RWPE2 (cell line): ENCODE measurements around the gene CRKL.

ENCODE experiments used
- ATAC-seq: fragments of 200-7000 bp; cut with Tn5 transposase; 3 replicates; pipeline ENCODE4 v1.9.1; 2021; ENCODE audit warnings: low read depth
- DNase-seq: peaks from one replicate; pipeline ENCODE4 v3.0.0-alpha.2; 2020; ENCODE audit warnings: low spot score
- H3K27ac ChIP-seq: fragments of 450-650 bp; 2 replicates; pipeline ENCODE4 v1.5.1; 2017; ENCODE audit warnings: mild to moderate bottlenecking; ENCODE audit not compliant: poor library complexity, severe bottlenecking
- H3K27me3 ChIP-seq: fragments of 250-450 bp; sonication (Bioruptor Pico); 2 replicates; pipeline ENCODE4 v1.5.1; 2021; ENCODE audit warnings: mild to moderate bottlenecking, moderate library complexity; ENCODE audit not compliant: insufficient read depth, poor library complexity, severe bottlenecking
- H3K36me3 ChIP-seq: fragments of 250-450 bp; sonication (Bioruptor Pico); 2 replicates; pipeline ENCODE4 v1.5.1; 2020; ENCODE audit warnings: low read depth, mild to moderate bottlenecking, moderate library complexity
- H3K4me1 ChIP-seq: fragments of 250-450 bp; sonication (Bioruptor Pico); 2 replicates; pipeline ENCODE4 v1.5.1; 2021; ENCODE audit warnings: mild to moderate bottlenecking, moderate library complexity; ENCODE audit not compliant: insufficient read depth, poor library complexity, severe bottlenecking
- H3K4me3 ChIP-seq: fragments of 250-450 bp; sonication (Bioruptor Pico); 2 replicates; pipeline ENCODE4 v1.5.1; 2021; ENCODE audit warnings: mild to moderate bottlenecking, moderate library complexity; ENCODE audit not compliant: severe bottlenecking
- H3K9me3 ChIP-seq: fragments of 250-450 bp; sonication (Bioruptor Pico); 2 replicates; pipeline ENCODE4 v1.5.1; 2021; ENCODE audit warnings: mild to moderate bottlenecking, moderate library complexity; ENCODE audit not compliant: severe bottlenecking
- TF ChIP-seq, protein P1 (sequence below): fragments of 450-650 bp; IDR thresholded peaks from one replicate; pipeline ENCODE4 v1.5.1; 2017; ENCODE audit warnings: mild to moderate bottlenecking, moderate library complexity; ENCODE audit not compliant: poor library complexity, severe bottlenecking

CRKL gene

DNA sequence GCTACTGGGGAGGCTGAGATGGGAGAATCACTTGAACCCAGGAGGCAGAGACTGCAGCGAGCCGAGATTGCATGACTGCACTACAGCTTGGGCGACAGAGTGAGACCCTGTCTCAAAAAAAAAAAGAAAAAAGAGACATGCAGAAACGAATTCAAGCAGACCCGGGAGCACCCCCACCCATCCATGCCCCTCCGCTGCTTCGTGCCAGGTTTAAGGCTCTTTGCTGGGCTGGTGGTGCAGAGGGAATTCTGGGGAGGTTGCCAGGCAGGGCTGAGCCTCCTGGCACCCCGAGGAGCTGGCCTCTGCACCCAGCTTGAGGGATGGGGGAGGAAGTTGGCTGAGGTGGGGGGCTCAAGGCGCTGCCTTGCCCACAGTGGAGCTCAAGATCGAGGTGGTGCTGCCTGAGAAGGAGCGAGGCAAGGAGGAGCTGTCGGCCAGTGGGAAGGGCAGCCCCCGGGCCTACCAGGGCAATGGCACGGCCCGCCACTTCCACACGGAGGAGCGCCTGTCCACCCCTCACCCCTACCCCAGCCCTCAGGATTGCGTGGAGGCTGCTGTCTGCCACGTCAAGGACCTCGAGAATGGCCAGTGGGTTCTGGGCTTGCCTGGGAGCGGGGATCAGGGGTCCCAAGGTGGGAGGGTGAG, 55.8 kb downstream of the CRKL start:
- Histone ChIP-seq H3K27ac (no peak overlapping the region), H3K36me3 (no peaks in the 10 kb centered on the region), H3K27me3 (no peaks in the 10 kb centered on the region), H3K4me1 (no peaks in the 10 kb centered on the region), H3K4me3 (no peak overlapping the region), H3K9me3 (no peaks in the 10 kb centered on the region)
- DNase-seq, result no peak
- TF ChIP-seq, protein P1, sequence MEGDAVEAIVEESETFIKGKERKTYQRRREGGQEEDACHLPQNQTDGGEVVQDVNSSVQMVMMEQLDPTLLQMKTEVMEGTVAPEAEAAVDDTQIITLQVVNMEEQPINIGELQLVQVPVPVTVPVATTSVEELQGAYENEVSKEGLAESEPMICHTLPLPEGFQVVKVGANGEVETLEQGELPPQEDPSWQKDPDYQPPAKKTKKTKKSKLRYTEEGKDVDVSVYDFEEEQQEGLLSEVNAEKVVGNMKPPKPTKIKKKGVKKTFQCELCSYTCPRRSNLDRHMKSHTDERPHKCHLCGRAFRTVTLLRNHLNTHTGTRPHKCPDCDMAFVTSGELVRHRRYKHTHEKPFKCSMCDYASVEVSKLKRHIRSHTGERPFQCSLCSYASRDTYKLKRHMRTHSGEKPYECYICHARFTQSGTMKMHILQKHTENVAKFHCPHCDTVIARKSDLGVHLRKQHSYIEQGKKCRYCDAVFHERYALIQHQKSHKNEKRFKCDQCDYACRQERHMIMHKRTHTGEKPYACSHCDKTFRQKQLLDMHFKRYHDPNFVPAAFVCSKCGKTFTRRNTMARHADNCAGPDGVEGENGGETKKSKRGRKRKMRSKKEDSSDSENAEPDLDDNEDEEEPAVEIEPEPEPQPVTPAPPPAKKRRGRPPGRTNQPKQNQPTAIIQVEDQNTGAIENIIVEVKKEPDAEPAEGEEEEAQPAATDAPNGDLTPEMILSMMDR, result no peak
- no peak for ATAC-seq

DNA sequence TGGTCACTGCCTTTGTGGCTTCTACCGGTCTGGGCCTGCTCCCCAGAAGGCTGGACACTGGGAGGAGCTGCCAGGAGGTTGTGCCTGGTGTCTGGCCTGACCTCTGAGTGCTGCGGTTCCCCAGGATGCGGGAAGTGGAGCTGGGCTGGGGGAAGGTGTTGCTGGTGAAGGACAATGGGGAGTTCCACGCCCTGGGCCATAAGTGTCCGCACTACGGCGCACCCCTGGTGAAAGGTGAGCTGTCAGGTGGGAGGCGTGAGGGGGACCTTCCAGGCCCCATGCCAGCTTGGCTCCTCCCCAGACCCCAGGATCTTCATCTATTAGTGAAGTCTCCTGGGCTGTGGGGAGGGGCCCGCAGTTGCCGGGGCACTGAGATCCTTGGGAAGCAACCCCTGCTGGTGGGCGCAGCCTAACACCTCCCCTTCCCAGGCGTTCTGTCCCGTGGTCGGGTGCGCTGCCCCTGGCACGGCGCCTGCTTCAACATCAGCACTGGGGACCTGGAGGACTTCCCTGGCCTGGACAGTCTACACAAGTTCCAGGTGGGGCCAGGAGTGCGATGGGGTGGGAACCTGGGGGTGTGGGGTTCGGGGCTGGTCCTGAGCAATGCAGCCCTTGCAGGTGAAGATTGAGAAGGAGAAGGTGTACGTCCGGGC, 56.6 kb downstream of the CRKL start:
- ATAC-seq (no peak), DNase-seq (no peak)
- Histone ChIP-seq H3K4me1 (no peaks in the 10 kb centered on the region), H3K27ac (no peak overlapping the region), H3K27me3 (no peaks in the 10 kb centered on the region), H3K4me3 (no peak overlapping the region), H3K9me3 (no peaks in the 10 kb centered on the region), H3K36me3 (no peaks in the 10 kb centered on the region)
- TF ChIP-seq, protein P1, result no peak

DNA sequence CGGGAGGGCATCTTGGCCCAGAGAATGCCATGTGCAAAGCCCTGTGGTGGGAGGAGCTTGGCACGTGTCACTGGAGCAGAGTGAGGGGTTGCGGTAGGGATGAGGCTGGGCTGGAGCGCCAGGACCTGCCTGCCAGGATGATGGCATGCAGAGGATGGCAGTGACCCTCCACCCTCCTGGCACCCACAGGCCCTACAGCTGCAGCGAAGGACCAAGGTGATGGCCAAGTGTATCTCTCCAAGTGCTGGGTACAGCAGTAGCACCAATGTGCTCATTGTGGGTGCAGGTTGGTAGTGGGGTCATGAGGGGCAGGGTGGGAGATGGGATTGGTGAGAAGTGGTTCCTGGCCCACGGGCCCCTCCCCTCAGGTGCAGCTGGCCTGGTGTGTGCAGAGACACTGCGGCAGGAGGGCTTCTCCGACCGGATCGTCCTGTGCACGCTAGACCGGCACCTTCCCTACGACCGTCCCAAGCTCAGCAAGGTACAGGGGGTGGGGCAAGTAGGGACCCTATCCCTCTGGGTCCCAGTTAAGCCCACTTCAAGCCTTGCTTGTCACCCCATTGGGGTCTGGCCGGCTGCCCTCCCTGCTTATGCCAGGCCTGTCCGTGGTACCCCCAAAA, 57.2 kb downstream of the CRKL start:
- ATAC-seq (no peak; the same call in 2 of the 3 replicates), DNase-seq (no peak)
- no peak overlapping the region for H3K4me3 ChIP-seq
- no peaks in the 10 kb centered on the region for H3K9me3 ChIP-seq
- no peaks in the 10 kb centered on the region for H3K27me3 ChIP-seq
- H3K36me3 ChIP-seq, result no peaks in the 10 kb centered on the region
- no peak overlapping the region for H3K27ac ChIP-seq
- H3K4me1 ChIP-seq, result no peaks in the 10 kb centered on the region
- TF ChIP-seq, protein P1, result no peak

DNA sequence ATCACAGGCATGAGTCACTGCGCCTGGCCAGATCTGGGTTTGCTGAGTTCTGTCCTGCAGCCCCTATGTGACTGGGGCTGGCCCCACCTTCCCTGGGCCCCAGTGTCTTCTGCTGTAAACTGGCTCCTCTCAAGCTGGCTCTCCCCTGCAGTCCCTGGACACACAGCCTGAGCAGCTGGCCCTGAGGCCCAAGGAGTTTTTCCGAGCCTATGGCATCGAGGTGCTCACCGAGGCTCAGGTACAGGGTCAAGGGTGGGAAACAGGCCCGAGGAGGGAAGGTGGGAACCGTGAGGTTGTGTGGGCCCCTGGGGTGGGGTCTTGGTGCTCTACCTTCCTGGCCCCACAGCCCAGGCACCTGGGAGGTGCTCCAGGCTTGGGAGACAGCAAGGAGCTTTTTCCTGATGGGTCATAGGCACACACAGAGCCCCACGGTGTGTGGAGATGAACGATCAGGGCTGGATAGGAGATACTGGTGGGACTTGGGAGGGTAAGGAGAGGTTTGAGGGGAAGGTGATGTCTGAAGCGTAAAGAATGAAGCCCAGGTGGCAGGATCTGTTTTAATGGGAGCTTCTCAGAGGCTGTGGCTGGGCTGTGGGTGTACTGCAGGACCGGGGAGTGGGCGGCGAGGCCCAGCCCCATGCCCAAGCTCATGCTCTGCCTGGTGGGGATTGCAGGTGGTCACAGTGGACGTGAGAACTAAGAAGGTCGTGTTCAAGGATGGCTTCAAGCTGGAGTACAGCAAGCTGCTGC, 58.5 kb downstream of the CRKL start:
- TF ChIP-seq, protein P1, result no peak
- H3K27me3 ChIP-seq, result no peaks in the 10 kb centered on the region
- H3K36me3 ChIP-seq, result no peaks in the 10 kb centered on the region
- H3K4me1 ChIP-seq, result no peaks in the 10 kb centered on the region
- no peak overlapping the region for H3K4me3 ChIP-seq
- ATAC-seq, result no peak
- H3K27ac ChIP-seq, result no peak overlapping the region
- DNase-seq, result no peak
- H3K9me3 ChIP-seq, result no peaks in the 10 kb centered on the region
